Right renal pelvis (tissue), 4 donors: Measurements from ENCODE around the gene NUMA1. TPM values are rescaled to one million over a fixed set of nuclear protein-coding genes. Genes with fewer than 3 reads are reported as not detected.

Experiments used
- DNase-seq, 4 donors: peaks; one replicate each; pipeline ENCODE4 v3.0.0-alpha.2; 2013; ENCODE audit warnings: low read depth in 4 of 4, low spot score in 3 of 4, missing footprints in 1 of 4
- polyA plus RNA-seq, 4 donors: library from polyadenylated mRNA; unstranded; fragments of 120-200 nt; gene quantifications; one replicate each; pipeline ENCODE4 v1.2.1, GENCODE V29; 2013; ENCODE audit not compliant: insufficient read length in 4 of 4

The NUMA1 gene
- polyA plus RNA-seq, 4 donors: 253 to 272 (median 263) TPM

DNA sequence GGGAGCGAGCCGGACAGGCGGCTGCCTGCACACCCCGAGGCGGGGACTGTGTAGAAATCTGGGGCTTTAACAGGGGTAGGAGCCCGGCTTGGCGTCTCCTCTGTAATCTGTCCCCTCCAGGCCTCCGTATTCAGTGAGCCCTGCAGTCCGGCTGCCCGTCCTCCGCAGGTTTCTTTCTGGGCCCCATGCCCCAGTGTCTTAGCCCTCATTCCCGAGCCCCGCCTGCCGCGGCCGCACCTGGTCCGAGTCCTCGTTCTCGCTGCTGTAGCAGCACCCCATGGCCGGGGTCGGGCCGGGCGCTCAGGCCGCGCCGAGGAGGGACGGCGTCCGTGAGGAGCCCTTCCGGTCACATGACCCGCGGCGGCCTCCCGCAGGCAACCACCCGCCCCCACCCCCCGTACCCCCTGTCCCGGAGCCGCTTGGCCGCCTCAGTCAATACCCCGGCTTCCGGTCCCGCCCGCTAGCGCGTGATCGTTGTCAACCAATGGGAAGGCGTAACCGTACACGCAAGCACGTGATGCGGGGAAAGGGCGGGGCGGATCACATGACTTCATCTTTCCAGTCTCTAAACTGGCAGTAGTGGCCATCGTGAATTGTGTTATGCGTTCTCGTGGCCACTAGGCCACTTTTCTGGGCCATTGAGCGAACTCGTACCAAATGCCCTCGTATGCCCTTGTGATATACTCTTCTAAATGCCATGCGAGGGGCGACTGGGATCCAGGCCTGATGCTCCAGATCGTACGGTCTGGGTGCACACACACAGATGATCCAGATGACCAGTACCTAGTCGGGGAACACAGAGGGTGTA lies 22.8 kb upstream of the NUMA1 start, which contains the start of gene LAMTOR1:
Gene LAMTOR1, minus strand, starts transcription at position 352 of the 808 bp plus-strand sequence. Its CDS starts 73 bp downstream, at position 279.
- peak; percentile 95 to 99 (median 98) for DNase-seq

DNA sequence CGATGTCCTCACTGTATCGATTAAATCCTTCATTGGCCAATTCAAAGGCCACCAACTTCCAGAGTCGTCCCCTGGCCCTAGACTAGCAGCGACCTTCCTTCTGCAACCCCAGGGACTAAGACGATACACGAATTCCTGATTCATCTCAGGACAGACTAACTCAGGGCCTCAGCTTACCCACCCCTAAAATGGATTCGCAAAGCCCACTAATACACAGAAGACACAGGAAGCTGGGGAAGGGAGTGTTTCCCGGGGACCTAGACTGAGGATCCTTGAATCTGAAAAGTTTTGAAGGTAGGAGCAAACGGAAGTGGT lies 22.2 kb upstream of the NUMA1 start:
- DNase-seq: no peak

DNA sequence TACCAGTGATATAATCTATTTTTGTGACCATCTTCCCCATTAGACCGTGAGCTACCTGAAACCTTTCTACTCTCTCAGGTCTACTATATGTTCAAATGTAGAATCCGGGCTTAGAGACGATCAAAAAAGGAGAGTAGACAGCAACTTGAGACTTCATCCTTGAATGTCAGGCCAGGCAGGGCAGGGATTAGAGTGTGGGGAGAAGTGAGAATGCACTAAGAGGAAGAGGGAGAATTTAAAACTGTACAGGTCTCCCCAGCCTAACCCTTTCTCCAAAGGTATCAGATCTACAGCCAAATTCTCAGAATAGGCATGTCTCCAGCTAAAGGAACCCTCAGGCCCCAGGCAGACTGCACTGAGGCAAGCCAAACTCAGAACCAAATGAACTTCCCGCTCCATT lies 21.8 kb upstream of the NUMA1 start:
- no peak for DNase-seq

DNA sequence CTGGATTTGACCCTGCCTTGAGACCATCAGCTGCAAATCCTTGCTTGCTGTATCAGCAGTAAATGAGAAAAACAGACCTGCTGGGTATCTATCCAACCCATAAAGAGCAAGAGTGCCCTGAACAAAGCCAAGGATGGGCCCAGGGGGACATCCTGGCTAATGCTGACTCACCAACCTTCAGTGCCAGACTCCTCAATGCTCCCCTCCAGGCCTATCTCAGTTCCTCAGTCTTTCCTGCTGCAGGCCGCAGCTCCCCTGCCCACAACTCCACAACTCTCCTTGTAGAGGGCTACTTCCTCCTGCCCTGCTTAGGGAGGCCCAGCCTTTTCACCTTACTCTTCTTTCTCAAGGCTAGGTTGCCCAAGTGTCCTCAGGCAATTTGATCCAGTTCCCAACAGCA lies 20.1 kb upstream of the NUMA1 start:
- no peak for DNase-seq

DNA sequence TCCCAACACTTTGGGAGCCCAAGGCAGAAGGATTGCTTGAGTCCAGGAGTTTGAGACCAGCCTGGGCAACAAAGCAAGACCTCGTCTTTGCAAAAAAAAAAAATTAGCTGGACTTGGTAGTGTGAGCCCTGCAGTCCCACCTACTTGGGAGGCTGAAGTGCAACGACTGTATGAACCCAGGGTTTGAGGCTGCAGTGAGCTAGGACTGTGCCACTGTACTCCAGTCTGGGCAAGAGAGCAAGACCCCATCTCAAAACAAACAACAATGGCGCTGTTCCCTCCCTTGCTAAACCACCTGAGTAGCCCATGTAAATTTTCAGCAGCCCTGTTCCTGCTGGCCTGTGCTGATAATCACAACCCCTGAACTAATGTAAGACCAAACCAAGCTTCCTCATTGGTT lies 19.7 kb upstream of the NUMA1 start:
- no peak for DNase-seq

DNA sequence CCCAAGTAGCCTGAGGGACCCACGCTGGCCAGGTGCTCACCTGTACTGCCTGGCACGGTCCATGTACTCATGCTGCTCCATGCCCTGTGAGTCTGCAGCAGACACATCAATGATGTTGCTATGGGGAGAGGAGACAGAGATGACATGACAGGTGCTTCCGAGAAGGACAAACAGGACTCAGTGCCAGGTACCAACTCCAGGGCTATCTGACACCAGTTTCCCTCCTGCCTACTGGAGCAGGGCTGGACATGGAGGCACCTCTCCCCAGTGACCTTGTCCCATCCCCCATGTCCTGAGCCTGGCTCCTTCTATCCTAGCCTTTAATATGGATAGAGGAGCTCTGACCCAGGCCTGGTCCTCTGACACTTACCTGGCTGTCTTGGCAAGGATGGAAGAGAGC lies 18.4 kb upstream of the NUMA1 start:
- no peak for DNase-seq

DNA sequence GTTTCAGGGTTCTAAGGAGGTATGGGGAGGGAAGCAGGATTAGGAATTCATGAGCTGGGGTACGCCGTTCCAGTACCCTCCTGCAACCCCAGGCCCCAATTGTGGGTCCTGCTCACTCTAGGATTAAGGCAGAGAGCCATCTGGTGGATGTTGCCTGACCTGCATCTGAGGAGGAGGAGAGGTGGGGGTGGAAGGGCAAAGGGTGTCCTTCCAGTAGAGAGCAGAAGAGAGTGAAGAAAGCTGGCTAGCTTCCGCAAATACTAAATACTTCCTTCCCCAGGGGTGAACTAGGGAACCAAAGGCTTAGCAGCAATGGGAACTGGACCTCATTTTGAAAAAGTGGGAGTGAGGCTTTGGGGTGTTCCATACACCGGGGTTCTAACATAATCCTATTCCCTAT lies 10.9 kb upstream of the NUMA1 start:
- DNase-seq: peak in 2 of 4 donors; percentile 54 to 55

DNA sequence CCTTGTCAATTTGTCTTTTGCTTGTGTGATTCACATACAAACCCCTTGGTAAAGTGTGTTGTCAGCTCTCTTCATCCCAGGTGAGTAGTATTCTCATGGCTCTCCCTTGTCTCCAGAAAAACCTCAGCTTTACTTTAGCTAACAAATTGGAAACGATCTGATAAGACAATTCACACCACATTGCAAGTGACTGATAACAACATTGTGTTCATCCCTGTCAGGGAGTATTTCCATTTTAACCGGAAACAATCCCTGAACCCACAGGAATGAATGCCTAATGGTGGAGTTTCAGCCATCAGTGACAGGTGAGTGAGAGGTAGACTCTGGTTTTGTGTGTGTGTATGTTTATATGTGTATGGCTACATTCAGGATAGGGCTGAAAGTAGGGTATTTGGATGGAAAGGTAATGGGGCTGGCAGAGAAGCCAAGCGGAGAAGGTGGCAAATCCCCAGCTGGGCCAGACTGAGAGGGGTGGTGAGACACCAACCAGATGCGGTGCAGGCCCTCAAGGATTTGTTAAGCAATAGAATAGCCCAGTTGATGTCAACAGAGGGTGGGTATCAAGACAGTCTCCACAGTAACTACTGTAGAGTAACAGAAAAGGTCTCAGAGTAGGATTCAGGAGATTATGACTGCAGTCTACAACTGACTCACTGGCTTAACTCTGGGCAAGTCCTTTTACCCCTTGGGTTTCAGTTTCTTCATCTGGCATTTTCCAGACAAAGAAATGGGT lies 7.9 kb upstream of the NUMA1 start:
- DNase-seq: no peak

DNA sequence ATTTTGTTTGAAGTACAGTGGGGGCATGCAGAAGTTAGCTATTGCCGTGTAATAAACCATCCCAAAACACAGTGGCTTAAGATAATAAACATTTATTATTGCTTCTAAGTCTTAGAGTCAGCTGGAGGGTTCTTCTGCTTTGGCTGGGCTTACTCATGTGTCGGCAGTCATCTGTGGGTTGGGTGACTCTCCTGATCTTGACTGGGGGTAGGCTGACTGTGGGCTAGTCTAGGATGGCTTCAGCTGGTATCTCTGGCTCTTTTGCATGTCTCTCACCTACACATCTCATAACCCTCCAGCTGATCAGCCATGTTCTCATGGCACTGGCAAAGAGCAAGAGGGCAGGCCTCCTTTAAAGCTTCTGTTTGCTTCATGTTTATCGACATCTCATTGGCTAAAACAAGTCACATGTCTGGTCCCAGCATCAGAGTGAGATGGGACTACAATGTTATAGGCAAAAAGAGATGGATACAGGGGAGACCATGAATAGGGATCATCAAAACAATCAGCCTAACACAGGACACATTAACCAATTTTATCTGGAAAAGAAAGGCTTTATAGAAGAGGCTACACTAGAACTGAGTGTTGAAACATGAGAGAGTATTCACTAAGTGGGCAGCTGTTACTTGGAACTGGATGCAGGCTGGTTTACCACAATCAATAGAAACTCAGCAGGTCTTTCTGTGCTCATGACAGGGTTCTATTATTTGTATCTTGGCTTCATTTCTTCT lies 5.4 kb upstream of the NUMA1 start:
- no peak for DNase-seq

DNA sequence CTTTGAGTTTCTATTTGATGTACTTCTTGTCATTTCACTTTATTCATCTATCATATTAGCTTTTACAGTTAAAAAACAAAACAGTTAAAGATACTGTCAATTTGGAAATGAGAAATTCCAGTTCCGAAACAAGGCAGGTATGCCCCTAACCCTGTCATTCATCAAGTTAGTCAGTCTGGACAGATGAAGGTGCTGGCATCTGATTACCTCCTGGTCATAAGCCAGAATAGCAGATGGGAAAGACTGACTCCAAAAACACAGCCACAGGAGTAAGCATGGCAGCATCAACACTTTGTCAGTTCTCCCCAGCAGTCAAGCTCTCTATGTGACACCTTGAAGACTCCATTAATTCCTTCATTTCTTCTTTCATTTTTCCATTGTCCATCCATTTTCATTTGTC lies 4.6 kb upstream of the NUMA1 start:
- DNase-seq: no peak

DNA sequence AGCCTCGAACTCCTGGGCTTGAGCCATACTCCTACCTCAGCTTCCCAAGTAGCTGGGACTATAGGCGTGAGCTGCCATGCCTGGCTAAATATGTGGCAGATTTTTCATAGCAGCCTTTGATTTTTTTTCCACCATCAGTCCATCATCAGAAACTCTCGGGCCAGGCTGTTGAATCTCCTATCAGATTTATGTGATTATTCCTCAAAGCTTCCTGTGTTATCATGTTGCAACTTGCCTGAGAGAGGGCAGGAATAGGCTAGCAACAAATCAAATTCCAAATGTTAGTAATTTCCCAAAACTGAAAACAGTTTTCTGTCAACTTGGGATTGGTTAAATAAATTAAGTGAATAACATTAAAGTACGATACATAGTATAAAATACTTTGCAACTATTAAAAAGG lies 3.7 kb upstream of the NUMA1 start:
- no peak for DNase-seq

DNA sequence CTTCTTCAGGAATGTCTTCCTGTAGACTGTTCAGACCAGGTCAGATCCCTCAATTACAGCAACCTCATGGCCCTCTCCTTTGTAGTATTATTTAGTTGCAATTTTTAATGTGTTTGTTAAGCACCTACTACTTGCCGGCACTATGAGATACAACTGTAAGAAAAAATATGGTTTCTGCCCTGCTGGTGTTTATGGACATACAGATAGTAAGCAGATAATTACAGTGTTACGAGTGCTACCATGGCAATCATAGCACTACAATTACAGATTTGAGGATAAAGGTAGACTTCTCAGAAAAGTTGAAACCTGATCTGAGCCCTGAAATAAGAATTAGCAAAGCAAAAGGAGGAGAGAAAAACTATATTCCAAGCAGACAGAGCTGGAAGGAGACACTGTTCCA lies 3.1 kb upstream of the NUMA1 start:
- no peak for DNase-seq

DNA sequence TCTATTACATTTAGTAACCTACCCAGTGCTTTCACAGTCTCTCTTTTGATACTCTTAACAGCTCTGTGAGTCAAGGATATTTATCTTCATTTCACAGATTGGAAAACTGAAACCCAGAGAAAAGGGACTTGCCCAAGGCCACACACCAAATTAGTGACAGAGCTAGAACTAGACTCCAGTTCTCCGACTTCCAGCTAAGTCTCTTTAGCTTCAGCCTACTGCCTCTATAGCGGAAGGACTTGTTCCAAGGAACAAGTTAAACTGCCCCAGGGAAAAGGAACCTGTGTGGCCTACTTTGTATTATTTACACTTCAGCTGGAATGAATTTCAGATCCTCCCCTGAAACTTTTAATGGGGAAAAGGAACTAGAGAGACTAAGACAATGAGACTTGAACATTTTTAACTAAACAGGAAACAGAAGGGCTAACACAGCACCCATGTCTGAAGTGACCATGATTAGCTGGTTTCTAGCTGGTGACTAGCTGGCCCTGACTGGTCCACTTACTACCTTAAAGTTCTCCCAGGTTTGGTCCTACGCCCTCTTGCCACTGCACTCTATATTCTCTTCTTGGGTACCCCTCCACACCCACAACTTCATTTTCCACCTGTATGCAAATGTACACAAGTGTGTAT lies 1.6 kb upstream of the NUMA1 start:
- DNase-seq: no peak

DNA sequence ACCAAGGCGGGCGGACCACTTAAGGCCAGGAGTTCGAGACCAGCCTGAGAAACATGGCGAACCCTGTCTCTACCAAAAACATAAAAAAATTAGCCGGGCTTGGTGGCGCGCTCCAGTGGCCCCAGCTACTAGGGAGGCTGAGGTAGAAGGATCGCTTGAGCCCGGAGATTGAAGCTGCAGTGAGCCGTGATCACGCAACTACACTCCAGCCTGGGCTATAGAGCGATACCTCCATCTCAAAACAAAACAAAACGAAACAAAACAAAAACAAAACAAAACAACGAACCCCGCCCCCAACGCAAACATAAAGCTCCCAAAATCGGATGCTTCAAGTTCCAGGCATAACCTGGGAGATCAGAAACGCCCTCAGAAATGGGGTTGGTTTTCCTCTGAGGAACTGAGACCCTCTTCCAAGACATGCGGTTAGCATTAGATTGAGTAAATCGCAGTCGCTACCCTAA lies 872 bp upstream of the NUMA1 start:
- DNase-seq: no peak

DNA sequence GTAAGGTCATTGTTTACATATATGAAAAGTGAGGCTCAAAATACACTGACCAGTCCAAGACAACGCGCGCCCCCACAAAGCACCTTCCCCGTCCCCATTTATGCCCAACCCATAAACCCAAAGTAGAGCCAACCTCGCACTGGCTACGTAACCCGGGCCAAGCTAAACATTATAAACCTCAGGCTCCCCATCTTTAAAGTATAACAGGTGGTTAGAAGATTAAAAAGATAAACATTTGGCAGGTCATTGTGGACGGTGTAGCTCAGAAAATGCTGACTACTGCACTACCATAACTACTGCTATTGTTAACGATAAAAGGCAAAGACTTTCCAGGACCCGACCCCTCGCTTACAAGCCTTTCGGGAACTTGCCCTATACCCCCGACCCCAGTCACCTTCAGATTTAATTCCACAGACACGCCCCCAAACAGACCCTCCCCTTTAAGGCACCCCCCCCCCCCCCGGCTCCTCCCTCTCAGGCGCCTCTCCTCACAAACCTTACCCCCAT lies 470 bp downstream of the NUMA1 start:
- peak in 1 of 4 donors; percentile 44 for DNase-seq

DNA sequence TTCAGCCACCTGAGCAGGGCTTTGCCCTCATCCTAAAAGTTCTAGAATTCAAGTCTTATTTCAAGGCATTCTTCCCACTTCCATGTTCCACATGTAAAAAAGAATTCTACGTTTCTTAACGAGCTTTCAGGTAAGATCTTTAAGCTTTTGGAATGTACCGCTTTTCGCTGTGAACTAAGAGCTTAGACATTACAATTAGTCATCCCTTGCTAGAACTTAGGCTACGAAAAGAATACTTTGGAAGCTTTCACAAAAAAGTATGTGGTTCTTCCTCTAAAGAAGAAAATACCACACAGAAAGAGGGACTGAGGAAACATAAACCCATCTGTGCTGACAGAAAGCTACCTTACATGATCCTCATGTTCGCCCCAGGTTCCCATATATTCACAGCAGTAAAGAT lies 1.9 kb downstream of the NUMA1 start:
- DNase-seq: no peak

DNA sequence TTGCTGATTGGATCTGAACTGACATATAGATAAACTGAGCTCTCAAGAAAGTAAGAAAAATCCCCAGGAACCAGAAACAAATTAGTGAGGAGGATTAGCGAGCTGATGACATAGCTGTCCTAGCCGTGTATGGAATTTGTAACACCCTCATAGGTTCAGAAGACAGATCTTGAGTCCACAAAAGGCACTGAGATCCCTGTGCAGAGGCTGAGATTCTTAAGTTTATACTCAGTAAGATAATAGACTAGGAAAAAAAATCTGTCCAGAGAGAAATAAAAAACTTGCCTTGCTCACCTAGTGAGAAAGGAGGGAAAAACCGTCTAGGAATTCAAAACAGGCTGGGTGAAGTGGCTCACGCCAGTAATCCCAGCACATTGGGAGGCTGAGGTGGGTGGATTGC lies 4.6 kb downstream of the NUMA1 start:
- no peak for DNase-seq

DNA sequence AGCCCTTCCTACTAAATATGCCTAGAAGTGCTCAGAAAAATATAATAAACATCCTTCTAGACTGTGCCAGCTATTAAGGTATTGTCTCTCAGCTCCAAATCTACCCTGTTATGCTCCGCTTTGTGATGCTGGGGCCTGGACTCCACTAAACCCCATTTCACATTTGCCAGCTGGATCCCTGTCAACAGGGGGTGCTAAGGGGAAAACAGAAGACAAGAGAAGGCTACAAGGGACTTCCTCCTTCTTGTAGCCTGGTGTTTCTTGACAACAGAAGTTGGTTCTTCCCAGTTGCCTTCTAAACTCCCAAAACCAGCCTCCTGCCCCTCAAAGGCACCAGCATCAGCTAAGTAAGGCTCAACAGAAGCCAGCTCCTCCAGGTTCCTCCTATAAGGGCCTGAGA lies 5.2 kb downstream of the NUMA1 start:
- no peak for DNase-seq

DNA sequence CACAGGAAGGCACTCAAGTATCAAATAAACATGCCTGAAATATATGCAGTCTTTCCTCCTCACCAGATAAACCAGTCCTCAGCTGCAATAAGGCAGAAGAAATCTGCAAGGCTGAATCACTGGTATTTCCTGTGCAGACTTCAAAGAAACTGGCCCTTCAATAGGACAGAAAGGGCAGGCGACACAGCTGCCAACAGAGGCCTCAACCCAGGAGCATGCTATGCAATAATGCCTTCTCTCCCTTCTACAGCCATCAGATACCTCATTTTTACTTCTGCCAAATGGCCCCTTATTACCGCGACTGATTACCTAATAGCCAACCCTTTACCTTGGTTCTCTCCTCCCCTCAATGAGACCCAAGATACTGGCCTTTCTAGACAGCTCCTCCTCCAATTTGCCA lies 8.0 kb downstream of the NUMA1 start:
- no peak for DNase-seq

DNA sequence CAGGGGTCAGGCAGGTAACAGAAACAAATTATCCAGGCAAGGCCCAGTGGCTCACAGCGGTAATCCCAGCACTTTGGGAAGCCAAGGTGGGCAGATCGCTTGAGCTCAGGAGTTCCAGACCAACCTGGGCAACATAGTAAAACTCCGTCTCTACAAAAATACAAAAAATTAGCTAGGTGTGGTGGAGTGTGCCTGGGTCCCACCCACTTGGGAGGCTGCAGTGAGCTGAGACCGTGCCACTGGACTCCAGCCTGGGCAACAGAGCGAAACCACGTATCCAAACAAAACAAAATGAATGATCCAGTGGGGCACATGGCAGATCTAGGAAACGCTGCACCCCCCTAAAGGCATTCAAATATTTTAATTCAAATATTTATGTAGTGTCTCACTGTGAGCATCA lies 9.9 kb downstream of the NUMA1 start:
- no peak for DNase-seq

DNA sequence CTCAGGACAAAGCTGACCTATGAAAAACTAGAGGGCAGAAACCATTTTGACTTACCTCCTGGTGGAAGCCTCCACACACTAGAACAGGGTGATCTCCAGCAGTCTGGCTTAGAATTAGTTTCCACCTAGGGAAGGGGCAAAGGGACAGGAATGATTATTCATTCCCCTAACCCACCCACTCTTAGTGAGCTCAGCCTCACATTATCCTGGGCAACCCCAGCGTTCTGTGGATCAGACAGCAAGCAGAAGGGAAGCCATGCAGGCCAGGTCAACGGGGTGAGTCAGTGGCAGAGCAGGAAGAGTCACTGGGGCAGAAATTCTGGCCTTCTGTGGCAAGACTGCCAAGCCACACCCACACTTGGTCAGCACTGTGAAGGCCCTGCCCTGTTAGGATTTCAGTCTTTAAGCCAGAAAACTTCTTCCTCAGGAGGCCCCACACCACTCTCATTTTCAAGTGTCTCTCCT lies 10.5 kb downstream of the NUMA1 start:
- DNase-seq: no peak
